Liver (tissue), 3 donors: ENCODE data around the gene KIAA0825.

Source experiments
- GABPA ChIP-seq, 2 donors: IDR thresholded peaks in 1 of 2; conservative IDR thresholded peaks in 1 of 2; 2 replicates each; pipeline ENCODE4 v1.6.1; 2016; ENCODE audit warnings: antibody characterized with exemption in 2 of 2, mild to moderate bottlenecking in 1 of 2, moderate library complexity in 1 of 2
- JUND ChIP-seq, 2 donors: IDR thresholded peaks; 2 replicates each; pipeline ENCODE4 v1.6.1; 2016; ENCODE audit warnings: antibody characterized with exemption in 2 of 2
- RXRA ChIP-seq, 2 donors: IDR thresholded peaks; 2 replicates each; pipeline ENCODE4 v1.6.1; 2017 to 2018; ENCODE audit warnings: antibody characterized with exemption in 2 of 2, mild to moderate bottlenecking in 1 of 2
- YY1 ChIP-seq: IDR thresholded peaks from 2 replicates; pipeline ENCODE4 v1.6.1; 2016; ENCODE audit warnings: antibody characterized with exemption, mild to moderate bottlenecking
- TF ChIP-seq, protein P1 (sequence below): fragments of 150-350 bp; IDR thresholded peaks from 2 replicates; pipeline ENCODE4 v1.5.1; 2017; ENCODE audit warnings: improper control_type of control experiment, low read depth, low read length; ENCODE audit not compliant: missing input control
- TF ChIP-seq, protein P2 (sequence below): IDR thresholded peaks from 2 replicates; pipeline ENCODE4 v1.6.1; 2016; ENCODE audit warnings: antibody characterized with exemption, mild to moderate bottlenecking
- TF ChIP-seq, protein P3 (sequence below): IDR thresholded peaks from 2 replicates; pipeline ENCODE4 v1.6.1; 2016; ENCODE audit warnings: antibody characterized with exemption
- donor health status: healthy.
- donor health status: healthy.

DNA sequence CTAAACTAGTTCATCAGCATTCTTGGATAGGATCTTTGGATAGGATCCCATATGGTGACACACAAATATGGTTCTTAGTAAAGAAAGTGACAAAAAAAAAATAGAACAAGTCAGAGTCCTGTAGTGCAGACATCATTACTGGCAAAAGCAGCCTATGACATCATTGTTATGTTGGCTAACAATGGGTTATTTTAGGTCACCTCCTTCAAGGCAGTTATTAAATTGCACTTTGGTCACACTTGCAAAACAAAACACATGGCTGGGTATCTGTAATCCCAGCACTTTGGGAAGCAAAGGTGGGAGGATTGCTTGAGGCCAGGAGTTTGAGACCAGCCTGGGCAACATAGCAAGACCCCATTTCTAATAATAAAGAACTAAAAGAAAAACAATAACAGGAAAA is 185.9 kb downstream of the KIAA0825 start:
- TF ChIP-seq, protein P1, sequence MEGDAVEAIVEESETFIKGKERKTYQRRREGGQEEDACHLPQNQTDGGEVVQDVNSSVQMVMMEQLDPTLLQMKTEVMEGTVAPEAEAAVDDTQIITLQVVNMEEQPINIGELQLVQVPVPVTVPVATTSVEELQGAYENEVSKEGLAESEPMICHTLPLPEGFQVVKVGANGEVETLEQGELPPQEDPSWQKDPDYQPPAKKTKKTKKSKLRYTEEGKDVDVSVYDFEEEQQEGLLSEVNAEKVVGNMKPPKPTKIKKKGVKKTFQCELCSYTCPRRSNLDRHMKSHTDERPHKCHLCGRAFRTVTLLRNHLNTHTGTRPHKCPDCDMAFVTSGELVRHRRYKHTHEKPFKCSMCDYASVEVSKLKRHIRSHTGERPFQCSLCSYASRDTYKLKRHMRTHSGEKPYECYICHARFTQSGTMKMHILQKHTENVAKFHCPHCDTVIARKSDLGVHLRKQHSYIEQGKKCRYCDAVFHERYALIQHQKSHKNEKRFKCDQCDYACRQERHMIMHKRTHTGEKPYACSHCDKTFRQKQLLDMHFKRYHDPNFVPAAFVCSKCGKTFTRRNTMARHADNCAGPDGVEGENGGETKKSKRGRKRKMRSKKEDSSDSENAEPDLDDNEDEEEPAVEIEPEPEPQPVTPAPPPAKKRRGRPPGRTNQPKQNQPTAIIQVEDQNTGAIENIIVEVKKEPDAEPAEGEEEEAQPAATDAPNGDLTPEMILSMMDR = no peak
- TF ChIP-seq, protein P2, sequence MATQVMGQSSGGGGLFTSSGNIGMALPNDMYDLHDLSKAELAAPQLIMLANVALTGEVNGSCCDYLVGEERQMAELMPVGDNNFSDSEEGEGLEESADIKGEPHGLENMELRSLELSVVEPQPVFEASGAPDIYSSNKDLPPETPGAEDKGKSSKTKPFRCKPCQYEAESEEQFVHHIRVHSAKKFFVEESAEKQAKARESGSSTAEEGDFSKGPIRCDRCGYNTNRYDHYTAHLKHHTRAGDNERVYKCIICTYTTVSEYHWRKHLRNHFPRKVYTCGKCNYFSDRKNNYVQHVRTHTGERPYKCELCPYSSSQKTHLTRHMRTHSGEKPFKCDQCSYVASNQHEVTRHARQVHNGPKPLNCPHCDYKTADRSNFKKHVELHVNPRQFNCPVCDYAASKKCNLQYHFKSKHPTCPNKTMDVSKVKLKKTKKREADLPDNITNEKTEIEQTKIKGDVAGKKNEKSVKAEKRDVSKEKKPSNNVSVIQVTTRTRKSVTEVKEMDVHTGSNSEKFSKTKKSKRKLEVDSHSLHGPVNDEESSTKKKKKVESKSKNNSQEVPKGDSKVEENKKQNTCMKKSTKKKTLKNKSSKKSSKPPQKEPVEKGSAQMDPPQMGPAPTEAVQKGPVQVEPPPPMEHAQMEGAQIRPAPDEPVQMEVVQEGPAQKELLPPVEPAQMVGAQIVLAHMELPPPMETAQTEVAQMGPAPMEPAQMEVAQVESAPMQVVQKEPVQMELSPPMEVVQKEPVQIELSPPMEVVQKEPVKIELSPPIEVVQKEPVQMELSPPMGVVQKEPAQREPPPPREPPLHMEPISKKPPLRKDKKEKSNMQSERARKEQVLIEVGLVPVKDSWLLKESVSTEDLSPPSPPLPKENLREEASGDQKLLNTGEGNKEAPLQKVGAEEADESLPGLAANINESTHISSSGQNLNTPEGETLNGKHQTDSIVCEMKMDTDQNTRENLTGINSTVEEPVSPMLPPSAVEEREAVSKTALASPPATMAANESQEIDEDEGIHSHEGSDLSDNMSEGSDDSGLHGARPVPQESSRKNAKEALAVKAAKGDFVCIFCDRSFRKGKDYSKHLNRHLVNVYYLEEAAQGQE = no peak
- TF ChIP-seq YY1 (peak; percentile 19), GABPA (IDR thresholded peaks at IDR 0.05 in 1 of 2, conservative IDR thresholded peaks at IDR 0.05 in 1 of 2) (peak in 1 of 2 donors; percentile 14), RXRA (IDR thresholded peaks at IDR 0.05) (peak; percentile 83 to 92), JUND (IDR thresholded peaks at IDR 0.05) (peak; percentile 59 to 90)
- TF ChIP-seq, protein P3, sequence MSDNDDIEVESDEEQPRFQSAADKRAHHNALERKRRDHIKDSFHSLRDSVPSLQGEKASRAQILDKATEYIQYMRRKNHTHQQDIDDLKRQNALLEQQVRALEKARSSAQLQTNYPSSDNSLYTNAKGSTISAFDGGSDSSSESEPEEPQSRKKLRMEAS = peak; percentile 11
